HEK293T (cell line): ENCODE results near the gene CLASRP.

Experiments used
- ARNT ChIP-seq: fragments of 450-650 bp; IDR thresholded peaks from 2 replicates; pipeline ENCODE4 v1.6.1; 2017; ENCODE audit warnings: mild to moderate bottlenecking
- BHLHE40 ChIP-seq: fragments of 450-650 bp; IDR thresholded peaks from 2 replicates; pipeline ENCODE4 v1.6.1; 2016; ENCODE audit warnings: mild to moderate bottlenecking, moderate library complexity, borderline replicate concordance
- ELF4 ChIP-seq: fragments of 450-650 bp; IDR thresholded peaks from 2 replicates; pipeline ENCODE4 v1.6.1; 2017; ENCODE audit warnings: antibody characterized with exemption
- FOXA1 ChIP-seq: fragments of 450-650 bp; IDR thresholded peaks from 2 replicates; pipeline ENCODE4 v1.6.1; 2016; ENCODE audit warnings: mild to moderate bottlenecking
- FOXK2 ChIP-seq: fragments of 450-650 bp; IDR thresholded peaks from 2 replicates; pipeline ENCODE4 v1.6.1; 2016; ENCODE audit warnings: mild to moderate bottlenecking
- FOXM1 ChIP-seq: fragments of 450-650 bp; IDR thresholded peaks from 2 replicates; pipeline ENCODE4 v1.6.1; 2017; ENCODE audit warnings: mild to moderate bottlenecking, borderline replicate concordance
- HDGF ChIP-seq: fragments of 450-650 bp; IDR thresholded peaks from 2 replicates; pipeline ENCODE4 v1.6.1; 2017; ENCODE audit warnings: antibody characterized with exemption, borderline replicate concordance
- L3MBTL2 ChIP-seq: fragments of 450-650 bp; conservative IDR thresholded peaks from 2 replicates; pipeline ENCODE4 v1.6.1; 2016; ENCODE audit warnings: mild to moderate bottlenecking
- NFRKB ChIP-seq: fragments of 450-650 bp; IDR thresholded peaks from 2 replicates; pipeline ENCODE4 v1.6.1; 2016; ENCODE audit warnings: mild to moderate bottlenecking, moderate library complexity
- SP1 ChIP-seq: fragments of 450-650 bp; IDR thresholded peaks from 2 replicates; pipeline ENCODE4 v1.6.1; 2017
- SUZ12 ChIP-seq: fragments of 450-650 bp; IDR thresholded peaks from 2 replicates; pipeline ENCODE4 v1.6.1; 2016; ENCODE audit warnings: mild to moderate bottlenecking
- ZNF384 ChIP-seq: fragments of 450-650 bp; IDR thresholded peaks from 2 replicates; pipeline ENCODE4 v1.6.1; 2016
- TF ChIP-seq, protein P1 (sequence below): fragments of 450-650 bp; IDR thresholded peaks from 2 replicates; pipeline ENCODE4 v1.6.1; 2016

DNA sequence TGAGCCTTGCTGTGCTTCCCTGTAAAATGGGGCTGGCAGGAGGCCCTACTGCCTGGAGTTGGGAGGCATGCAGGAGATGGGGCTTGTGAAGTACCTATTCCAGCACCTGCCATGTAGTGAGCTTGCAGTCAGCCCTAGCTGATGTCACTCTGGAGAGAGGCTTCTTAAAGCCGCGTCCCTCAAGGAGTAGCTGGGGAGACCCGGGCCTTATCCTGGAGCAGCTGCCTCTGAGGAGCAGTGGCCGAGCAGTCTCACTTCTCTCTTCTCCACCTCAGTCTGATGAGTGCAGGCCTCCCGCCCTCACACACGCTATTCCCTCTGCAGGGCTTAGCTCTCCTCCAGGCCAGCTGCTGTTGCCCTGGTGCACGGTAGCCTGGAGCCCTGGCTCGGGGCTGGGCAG is 18.0 kb downstream of the CLASRP start:
- TF ChIP-seq SP1, result no peak
- no peak for TF ChIP-seq FOXA1
- TF ChIP-seq SUZ12, result no peak
- TF ChIP-seq ZNF384, result no peak
- TF ChIP-seq ARNT, result no peak
- TF ChIP-seq FOXM1, result no peak
- no peak for TF ChIP-seq BHLHE40
- no peak for TF ChIP-seq ELF4
- TF ChIP-seq, protein P1, sequence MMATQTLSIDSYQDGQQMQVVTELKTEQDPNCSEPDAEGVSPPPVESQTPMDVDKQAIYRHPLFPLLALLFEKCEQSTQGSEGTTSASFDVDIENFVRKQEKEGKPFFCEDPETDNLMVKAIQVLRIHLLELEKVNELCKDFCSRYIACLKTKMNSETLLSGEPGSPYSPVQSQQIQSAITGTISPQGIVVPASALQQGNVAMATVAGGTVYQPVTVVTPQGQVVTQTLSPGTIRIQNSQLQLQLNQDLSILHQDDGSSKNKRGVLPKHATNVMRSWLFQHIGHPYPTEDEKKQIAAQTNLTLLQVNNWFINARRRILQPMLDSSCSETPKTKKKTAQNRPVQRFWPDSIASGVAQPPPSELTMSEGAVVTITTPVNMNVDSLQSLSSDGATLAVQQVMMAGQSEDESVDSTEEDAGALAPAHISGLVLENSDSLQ, result no peak
- no peak for TF ChIP-seq L3MBTL2
- no peak for TF ChIP-seq NFRKB
- TF ChIP-seq HDGF, result no peak
- no peak for TF ChIP-seq FOXK2
